Medulla oblongata (tissue), 1 donor: ENCODE results near the gene SMU1.

Source experiments
- DNase-seq: peaks from one replicate; pipeline ENCODE4 v3.0.0-alpha.2; 2015; ENCODE audit errors: extremely low spot score

SMU1 gene

DNA sequence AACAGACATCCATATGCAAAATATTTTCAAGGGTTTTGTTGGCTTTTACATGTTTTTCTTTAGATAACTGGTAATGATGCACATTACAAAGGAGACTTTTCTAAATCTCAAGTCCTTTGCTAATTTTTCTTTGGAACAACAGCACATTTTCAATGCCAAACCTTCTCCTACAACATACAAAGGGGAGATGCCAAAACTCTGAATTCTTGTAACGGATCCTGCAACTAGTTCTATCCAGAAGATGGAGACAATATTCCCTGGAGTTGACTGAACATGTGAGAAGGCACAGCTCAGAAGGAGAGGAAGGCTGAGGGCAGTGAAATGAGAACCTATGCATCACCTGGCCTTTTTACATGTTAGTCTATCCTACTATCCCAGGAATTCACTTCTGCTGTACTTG lies 30.4 kb downstream of the SMU1 start:
- DNase-seq: no peak

DNA sequence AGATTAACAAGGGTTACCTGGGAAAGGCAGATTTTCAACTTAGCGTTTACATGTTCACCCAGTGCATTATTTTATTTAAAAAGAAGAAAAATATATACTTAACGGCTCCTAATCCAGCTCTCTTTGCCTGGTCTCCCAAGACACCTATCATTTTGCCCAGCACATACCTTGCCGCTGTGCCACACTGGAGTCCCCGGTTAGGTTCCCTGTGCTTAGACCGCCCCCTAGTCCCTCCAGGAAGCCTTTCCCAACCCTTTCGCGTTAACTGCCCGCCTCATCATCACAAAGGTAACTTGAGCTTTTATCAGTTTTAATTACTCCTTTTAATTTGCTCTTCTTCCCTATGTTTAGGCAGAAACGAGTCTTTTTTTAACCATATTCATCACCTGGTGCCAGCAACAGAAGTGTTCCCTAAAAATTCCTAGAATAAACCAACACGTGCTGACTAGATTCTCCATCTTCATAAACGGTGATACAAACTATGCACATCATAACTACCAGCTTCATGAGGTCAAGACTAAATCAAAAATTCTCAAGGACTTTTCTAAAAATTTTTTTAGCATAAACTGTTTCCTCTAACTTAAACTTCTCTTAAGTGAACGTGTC lies 31.7 kb downstream of the SMU1 start:
- DNase-seq: no peak

DNA sequence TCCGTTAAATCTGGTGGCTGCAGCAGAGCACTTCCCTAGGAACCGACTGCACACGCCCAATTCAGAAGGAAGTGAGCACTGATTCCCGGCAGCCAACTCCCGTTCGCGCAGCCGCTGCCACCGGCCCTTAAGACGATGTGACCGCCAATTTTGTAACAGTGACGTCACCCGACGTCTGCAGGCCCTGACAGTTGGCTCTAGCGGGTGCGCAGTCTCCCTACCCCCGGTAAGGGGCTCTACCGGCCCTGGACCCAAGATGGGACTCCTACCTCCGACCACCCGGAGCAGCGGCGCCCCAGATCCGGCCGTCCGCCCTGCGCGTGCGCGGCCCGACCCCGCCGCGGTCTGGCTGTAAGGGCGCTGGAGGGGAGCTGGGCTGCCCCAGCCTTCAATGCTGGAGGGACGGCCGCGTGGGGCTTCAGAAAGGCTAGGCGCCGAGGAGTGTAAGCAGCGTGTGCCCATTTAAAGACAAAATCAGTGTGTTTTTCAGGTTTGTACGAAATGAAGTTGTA lies 32.3 kb downstream of the SMU1 start:
- DNase-seq: peak; percentile 88

DNA sequence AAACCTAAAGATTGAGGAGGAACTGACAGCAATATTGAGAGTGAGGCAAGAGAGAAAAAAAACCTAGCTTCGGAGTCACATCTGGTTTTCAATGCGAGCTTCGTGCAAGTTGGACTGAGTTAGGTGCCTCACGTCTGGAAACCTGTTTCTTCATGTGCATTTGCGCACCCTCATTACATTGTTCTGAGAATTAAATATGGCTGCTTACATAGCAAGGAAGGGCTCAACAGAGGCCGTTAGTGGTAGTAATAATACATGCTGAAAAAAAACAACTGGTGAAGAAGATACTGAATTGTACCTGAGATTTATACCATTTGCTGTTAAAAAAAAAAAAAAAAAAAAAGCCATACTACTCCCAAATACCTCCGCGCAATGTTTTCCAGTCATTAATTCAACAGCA lies 32.8 kb downstream of the SMU1 start:
- DNase-seq: no peak

DNA sequence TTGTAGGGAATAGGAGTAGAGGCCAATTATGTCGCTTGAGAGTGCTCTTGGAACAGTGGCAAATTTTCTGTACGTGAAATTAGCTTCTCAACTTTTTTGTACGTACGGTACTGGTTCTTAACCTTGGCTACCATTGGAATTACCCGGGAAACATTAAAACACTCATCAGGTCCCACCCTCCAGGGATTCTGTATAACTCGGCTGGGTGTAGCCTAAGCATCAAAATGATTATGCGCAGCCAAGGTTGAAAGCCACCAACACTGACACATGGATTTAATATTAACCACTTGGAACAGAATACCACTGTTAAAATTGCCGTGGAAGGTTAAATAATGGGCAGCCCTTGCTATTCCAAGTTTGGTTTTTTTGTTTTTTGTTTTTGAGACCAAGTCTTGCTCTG lies 34.0 kb downstream of the SMU1 start:
- DNase-seq: no peak

DNA sequence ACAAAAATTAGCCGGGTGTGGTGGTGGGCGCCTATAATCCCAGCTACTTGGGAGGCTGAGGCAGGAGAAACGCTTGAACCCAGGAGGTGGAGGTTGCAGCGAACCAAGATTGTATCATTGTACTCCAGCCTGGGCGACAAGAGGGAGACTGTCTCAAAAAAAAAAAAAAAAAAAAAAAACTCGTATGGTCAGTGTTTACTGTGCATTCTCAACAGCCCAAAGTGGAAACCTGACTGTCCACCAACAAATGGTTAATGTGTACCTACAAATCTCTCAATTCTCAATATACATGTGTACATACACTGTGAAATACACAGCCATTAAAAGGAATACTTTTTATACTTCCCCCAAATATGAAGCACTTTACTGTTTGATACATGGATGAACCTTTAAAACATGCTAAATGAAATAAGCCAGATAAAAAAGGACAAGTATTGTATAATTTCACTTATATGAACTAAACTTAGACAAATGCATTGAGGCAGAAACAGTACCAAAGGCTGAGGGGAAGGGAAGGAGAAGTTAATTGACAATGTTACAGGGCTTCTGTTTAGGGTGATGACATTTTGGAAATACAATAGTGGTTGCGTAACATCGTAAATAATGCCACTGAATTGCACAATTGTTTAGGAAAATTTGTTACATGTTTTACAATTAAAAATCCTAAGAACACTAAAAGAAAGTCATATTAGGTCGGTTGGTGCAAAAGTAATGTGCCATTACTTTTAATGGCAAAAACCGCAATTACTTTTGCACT lies 34.9 kb downstream of the SMU1 start:
- DNase-seq: no peak

DNA sequence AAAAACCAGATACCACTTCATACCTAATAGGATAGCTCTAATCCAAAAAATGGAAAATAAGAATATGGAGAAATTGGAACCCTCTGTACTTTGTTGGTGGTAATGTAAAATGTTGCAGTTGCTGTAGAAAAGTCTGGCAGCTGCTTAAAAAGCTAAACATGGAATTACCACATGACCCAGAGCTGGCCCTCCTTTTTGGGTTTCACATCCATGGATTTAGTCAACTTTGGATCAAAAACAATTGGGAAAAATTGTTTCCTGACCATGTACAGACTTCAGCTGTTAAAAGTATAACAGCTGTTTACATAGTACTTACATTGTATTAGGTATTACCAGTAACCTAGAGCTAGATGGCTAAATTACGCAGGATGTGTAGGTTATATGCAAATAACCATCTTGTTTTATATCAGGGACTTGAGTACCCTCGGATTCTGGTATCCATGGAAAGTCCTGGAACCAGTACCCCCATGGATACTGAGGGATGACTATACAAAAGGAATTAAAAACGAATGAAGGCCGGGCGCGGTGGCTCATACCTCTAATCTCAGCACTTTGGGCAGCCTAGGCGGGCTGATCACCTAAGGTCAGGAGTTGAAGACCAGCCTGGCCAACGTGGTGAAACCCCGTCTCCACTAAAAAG lies 35.6 kb downstream of the SMU1 start:
- DNase-seq: no peak

DNA sequence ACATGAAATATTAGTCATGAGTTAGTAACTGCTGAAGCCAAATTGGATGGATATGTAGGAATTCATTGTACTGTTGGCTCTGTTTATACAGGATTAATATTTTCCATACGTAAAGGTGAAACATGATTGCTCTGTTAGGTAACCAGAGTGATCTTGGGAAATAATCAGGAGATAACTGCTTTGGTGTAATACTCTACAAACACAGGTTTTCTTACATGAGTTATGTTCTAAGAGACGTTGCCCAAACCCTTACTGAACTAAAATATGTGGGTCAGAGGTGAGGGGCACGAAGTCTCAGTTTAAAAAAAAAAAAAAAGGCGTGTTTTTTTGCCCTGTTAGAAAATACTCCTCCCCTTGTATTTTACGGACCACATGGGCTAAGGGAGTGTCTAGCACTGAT lies 43.6 kb downstream of the SMU1 start:
- no peak for DNase-seq

DNA sequence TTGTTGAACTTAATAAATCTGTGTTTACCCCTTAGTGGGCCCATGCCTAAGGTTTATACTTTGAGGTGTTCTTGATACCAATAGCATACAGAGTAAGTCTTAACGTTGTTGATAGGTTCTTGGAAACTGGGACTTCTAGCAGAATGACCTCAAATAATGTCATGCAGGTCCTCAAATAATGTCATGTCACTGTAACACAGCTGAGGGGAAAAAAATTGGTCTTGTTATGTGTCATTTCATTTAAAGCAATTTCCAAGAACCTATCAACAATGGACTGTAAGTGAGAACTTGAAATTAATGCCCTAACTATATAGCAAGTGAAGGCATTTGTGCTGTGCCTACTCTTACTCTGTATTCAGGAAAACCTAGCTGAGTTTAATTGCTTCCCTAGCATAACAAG lies 44.2 kb downstream of the SMU1 start:
- DNase-seq: no peak

DNA sequence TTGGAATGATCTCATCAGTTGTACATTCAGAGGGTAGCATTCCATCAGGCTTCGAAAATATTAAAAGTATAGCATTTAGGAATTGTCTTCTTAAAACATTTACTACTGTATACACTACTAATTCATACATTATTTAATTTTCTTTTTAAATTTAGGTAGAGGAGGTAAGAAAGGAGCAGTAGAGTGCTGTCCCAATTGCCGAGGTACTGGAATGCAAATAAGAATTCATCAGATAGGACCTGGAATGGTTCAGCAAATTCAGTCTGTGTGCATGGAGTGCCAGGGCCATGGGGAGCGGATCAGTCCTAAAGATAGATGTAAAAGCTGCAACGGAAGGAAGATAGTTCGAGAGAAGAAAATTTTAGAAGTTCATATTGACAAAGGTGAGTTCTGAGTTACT lies 46.2 kb downstream of the SMU1 start:
- no peak for DNase-seq

DNA sequence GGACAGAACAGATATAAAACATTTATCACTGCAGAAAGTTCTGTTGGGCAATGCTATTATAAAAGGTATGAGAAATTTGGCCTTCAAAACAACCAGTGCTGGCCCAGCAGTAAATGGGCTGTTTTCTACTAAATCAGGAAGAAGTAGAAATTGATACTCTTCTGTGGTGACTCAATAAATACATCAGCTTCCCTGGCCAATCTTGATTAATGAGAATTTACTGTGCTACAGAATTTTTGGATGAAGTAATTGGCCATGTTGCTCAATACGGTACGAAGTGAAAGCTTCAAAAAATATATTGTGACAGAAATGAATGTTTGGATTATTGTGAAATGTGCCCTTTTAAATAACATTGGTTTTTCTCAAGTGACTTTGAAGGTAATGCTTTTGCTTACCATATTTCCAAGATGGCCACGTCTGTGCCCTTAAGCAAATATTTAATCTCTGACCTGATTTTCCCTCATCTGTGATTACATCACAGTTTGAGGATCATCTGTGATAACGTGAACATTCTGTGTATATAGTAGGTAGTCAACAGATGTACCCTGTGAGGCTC lies 47.2 kb downstream of the SMU1 start:
- no peak for DNase-seq

DNA sequence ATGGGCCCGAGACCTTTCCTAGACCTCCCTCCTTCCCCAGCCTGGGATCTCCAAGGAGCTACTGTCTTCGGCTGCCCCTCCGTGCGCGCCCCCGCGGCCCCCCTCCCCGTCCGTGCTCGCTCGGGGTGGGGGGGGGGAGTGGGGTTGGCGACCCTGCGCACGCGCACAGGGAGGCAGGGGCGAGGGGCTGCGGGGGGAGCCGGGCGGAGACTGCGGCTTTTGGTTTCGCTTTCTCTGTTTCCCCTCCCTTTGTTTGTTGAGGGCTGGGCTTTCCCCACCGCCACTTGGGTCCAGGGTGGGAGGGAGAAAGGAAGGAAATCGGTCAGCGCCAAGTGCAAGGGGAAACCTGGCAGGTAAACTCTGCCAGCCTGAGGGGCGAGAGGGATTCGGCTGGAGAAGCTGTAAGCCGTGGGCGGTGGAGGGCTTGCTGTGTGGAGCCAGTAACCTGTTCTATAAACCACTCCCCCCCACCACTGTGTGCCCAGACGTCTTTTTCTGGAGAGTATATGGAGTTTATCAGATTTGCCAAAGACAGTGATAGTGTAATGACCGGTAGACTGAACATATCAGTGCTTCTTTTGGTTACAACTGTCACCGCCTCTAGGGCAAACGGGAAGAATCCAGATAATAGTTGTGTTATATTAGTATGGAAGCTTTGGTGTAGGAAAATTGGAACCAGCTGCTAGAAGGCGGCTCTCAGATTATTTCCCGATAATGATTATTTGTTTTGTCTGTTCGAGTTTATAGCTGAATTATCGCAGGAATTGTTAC lies 50.7 kb downstream of the SMU1 start:
- peak; percentile 69 for DNase-seq

DNA sequence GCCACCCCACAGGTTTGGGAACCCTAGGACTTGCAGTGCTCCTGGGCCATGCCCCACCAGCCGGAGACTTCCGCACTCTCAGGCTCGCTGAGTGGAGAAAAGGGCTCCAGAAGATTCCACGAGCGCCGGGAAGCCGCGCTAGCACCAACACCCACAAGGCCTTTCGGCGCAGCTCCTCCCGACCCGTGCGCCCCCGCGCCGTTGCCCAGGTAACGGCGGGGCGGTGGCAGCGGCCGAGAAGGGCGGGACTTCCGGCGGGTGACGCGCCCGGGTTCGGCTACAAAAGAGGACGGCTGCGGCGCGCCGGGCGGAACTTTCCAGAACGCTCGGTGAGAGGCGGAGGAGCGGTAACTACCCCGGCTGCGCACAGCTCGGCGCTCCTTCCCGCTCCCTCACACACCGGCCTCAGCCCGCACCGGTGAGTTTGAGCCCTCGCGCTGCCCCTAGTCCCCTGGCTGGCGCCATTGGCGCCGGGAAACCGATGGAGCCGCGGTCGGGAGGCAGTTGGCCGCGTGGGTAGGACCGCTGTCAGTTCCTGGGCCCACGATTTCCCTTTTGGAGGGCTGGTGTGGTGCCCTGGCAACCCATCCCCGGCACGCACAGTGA lies 51.4 kb downstream of the SMU1 start, which contains the start of gene DNAJA1:
Gene DNAJA1, plus strand, starts transcription at position 308 of the 606 bp plus-strand sequence. CDS start 1,212 bp downstream, outside the sequence.
- DNase-seq: peak; percentile 98

DNA sequence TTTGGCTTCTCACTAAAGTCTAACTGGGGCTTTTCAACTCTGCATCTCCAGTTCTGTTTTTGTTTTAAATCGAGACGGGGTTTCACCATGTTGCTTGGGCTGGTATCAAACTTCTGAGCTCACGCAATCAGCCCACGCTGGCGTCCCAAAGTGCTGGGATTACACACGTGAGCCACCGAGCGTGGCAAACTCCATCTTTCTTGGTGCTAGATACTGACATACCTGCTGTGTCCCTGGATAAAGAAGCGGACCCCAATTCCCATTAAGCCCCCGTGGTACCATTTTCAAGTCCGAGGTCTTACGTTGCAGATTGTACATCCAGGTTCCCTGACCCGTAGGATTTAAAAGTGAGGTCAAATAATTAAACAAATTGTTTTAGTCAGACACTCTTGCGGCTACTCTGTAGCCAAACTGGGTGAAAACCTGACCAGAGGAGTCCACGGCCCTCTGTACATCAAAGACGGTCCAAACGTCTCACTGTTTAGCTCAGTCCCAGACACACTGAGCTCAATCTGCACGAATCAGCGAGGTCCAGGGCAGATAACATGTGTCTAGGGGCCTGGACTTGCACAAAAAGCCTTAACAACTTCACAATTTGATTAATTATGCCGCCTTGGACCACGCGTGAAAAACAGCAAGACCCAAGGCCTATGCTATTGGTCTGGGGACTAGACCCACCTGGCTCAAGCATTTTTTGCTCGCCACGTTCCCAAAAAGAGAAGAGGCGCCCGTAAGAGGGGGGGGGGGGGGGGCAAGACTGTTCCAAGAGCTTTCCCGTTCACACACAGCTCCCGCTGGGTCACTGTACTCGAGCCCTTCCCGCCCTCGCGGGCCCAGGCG lies 52.1 kb downstream of the SMU1 start:
- DNase-seq: peak; percentile 52

DNA sequence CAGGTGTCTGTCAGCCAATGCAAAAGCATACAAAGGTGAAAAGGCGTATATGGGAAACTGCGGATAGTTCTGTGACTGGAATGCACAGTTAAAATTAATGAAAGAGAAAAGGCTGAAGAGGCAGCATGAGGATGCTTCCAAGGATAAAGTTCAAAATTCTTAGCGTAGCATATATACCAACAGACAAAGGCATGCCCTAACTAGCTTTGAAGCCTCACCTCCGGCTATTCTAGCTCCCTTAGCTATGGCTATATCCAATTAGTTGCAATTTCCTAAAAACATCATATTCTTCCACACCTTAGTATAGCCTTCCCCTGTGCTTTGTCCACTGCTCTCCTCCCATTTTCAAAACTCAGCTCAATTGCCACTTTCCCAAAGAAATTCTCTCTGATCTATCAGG lies 52.8 kb downstream of the SMU1 start:
- DNase-seq: no peak

DNA sequence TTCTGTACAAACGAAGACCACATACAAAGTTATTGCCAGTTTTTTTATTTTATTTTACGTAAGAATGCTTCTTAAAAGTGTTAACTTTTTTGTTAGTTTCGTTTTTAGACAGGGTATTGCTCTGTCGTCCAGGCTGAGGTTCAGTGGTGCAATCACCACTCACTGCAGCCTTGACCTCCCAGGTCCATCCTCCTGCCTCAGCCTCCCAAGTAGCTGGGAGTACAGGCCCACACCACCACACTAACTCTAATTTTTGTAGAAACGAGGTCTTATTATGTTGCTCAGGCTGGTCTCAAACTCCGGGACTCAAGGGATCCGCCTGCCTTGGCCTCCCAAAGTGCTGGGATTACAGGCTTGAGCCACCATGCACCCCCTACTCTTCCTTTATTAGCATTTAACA lies 53.7 kb downstream of the SMU1 start:
- DNase-seq: no peak

DNA sequence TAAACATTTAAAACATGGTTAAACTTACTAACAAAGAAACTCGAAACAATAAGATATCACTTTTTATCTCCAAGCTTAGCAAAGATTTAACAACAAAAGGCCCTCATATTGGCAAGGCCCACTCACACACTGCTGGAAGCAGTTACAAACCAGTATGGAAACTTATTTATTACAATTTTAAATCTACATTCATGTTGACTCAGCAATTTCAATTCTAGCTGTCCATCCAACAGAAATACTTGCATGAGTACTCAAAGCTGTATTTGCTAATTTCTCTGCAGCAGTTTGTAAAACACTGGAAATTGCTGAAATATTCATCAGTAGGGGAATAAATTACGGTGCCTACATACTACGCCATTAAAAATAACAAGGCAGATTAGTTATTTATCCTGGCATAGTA lies 54.2 kb downstream of the SMU1 start:
- DNase-seq: no peak

DNA sequence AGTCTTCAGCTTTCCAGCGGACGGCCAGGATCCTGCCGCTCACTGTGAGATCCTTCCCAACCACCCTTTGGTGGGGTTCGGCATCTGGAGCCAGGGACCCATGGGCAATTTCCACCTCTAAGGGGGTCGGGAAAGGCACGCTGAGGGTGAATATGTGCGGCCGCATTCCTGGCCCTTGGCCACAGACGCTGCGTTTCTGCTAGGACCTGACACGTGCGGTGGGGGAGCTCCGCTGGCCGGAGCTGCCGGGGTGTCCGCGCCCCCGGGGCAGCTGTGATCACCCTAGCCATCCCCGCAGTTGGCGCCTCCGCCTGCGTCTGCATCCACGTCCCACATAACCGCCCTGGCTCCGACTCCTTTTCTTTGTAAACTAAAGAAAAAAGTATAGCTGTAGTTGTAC lies 56.7 kb downstream of the SMU1 start:
- no peak for DNase-seq

DNA sequence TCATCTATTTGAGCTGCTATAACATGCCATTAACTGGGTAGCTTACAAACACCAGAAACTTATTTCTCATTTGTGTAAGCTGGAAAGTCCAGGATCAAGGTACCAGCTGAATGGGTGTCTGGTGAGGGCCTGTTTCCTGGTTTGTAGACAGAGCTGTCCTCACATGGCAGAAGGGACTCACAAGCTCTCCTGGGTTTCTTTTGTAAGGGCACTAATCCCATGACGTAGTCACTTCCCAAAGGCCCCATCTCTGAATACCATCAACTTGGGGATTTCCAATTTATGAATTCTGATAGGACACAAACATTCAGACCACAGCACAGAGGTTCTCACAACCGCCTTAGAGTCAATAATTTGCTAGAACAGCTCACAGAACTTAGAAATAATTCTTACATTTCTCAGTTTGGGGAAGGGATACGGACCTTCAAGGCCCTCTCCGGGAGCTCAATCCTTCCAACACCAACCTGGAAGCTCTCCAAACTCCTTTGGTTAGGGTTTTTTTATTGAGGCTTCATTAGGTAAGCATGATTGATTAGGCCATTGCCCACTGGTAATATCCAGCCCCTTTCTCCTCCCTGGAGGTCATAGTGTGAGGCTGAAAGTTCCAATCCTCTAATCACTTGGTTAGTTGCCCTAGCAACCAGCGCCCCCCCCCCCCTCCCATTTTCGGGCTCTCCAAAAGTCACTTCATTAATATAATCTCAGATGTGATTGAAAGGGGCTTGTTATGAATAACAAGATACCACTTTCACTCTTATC lies 59.0 kb downstream of the SMU1 start:
- DNase-seq: no peak

DNA sequence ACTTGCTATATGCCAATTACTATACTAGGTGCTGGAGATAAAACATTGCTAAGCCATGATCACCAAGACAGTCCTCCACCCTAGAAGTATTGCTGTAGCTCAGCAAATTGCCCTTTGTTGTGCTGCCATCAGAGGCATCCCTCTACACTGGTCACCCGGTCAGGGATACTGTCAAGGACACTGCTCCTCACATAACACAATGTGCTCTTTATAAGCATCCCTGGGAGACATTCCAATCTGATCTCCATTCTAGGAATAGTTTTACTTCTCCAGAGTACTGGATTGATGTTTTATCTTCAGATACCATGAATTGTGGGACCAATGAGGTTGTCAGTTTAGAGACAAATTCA lies 61.8 kb downstream of the SMU1 start:
- DNase-seq: peak; percentile 55
